HepG2 (cell line): Measurements from ENCODE around the gene SYS1. TPM values are rescaled to one million over a fixed set of nuclear protein-coding genes. Genes with fewer than 3 reads are reported as not detected.
A peak's percentile ranks its signal among the peaks of the same experiment; 100 is the strongest.

Experiments used
- ARID2 ChIP-seq: sonication (generic); formaldehyde crosslinking; IDR thresholded peaks from 2 replicates; pipeline ENCODE4 v1.8.1; 2022; ENCODE audit warnings: mild to moderate bottlenecking, missing genetic modification reagents, borderline replicate concordance
- ATAD3A ChIP-seq: sonication (generic); formaldehyde crosslinking; IDR thresholded peaks from 2 replicates; pipeline ENCODE4 v1.4.0; 2020; ENCODE audit warnings: missing genetic modification reagents
- DR1 ChIP-seq: sonication (generic); formaldehyde crosslinking; IDR thresholded peaks from 2 replicates; pipeline ENCODE4 v1.8.0; 2021; ENCODE audit warnings: mild to moderate bottlenecking, missing genetic modification reagents, inconsistent platforms
- ESRRA ChIP-seq: sonication (generic); formaldehyde crosslinking; IDR thresholded peaks from 2 replicates; pipeline ENCODE4 v1.5.1; 2020; ENCODE audit warnings: mild to moderate bottlenecking, low read depth, missing genetic modification reagents
- HOXA7 ChIP-seq: sonication (generic); formaldehyde crosslinking; IDR thresholded peaks from 2 replicates; pipeline ENCODE4 v1.8.1; 2022; ENCODE audit warnings: mild to moderate bottlenecking, missing genetic modification reagents, moderate library complexity
- MED1 ChIP-seq: sonication (generic); formaldehyde crosslinking; IDR thresholded peaks from 2 replicates; pipeline ENCODE4 v1.4.0; 2020; ENCODE audit warnings: missing genetic modification reagents
- MIER3 ChIP-seq: IDR thresholded peaks from 2 replicates; pipeline ENCODE4 v1.6.1; 2016; ENCODE audit warnings: missing compliant biosample characterization, borderline replicate concordance
- MTF1 ChIP-seq: sonication (generic); formaldehyde crosslinking; IDR thresholded peaks from 2 replicates; pipeline ENCODE4 v1.5.0; 2020; ENCODE audit warnings: missing genetic modification reagents
- NCOA5 ChIP-seq: sonication (generic); formaldehyde crosslinking; IDR thresholded peaks from 2 replicates; pipeline ENCODE4 v1.4.0; 2020; ENCODE audit warnings: missing genetic modification reagents
- PHF20 ChIP-seq: sonication (generic); formaldehyde crosslinking; IDR thresholded peaks from 2 replicates; pipeline ENCODE4 v1.5.0; 2020; ENCODE audit warnings: mild to moderate bottlenecking, missing genetic modification reagents
- PLRG1 ChIP-seq: fragments of 450-650 bp; conservative IDR thresholded peaks from 2 replicates; pipeline ENCODE4 v1.6.1; 2016
- RXRA ChIP-seq: sonication (generic); formaldehyde crosslinking; IDR thresholded peaks from 2 replicates; pipeline ENCODE4 v1.5.1; 2020; ENCODE audit warnings: missing genetic modification reagents
- ZMYM2 ChIP-seq: sonication (generic); formaldehyde crosslinking; IDR thresholded peaks from 2 replicates; pipeline ENCODE4 v1.8.0; 2022; ENCODE audit warnings: mild to moderate bottlenecking, missing genetic modification reagents
- ZNF605 ChIP-seq: sonication (generic); formaldehyde crosslinking; IDR thresholded peaks from 2 replicates; pipeline ENCODE4 v1.8.0; 2022; ENCODE audit warnings: mild to moderate bottlenecking, missing genetic modification reagents
- polyA plus RNA-seq, 8 experiments: library from polyadenylated mRNA; depleted of rRNA in 3 of 8; stranded (reverse) in 7 of 8; unstranded in 1 of 8; fragments of >200 nt; fragmentation: Illumina TruSeq in 4 of 8; extraction: Trizol in 4 of 8; gene quantifications; 2 replicates each; pipeline versions ENCODE4 v1.2.1 to v1.2.3, GENCODE V29; 2011 to 2016; ENCODE audit warnings: low read depth in 4 of 8, missing spikeins in 1 of 8, mixed read lengths in 1 of 8; ENCODE audit not compliant: insufficient read depth in 1 of 8
- total RNA-seq, 5 experiments: library from RNA; depleted of rRNA; stranded (reverse); fragments of >200 nt; fragmentation: Illumina TruSeq; extraction: Trizol; gene quantifications; 2 replicates each; pipeline ENCODE4 v1.2.3, GENCODE V29; 2016; ENCODE audit warnings: low read depth in 1 of 5
- TF ChIP-seq, protein P1 (sequence below): sonication (generic); formaldehyde crosslinking; IDR thresholded peaks from 2 replicates; pipeline ENCODE4 v1.4.0; 2020; ENCODE audit warnings: mild to moderate bottlenecking, missing genetic modification reagents
- TF ChIP-seq, protein P2 (sequence below): sonication (generic); formaldehyde crosslinking; IDR thresholded peaks from 2 replicates; pipeline ENCODE4 v1.4.0; 2020; ENCODE audit warnings: missing genetic modification reagents
- TF ChIP-seq, protein P3 (sequence below): IDR thresholded peaks from 2 replicates; pipeline ENCODE4 v1.6.1; 2016; ENCODE audit warnings: mild to moderate bottlenecking

SYS1 gene
- total and polyA plus RNA-seq, 2 of the 13 experiments (the other 11 are each of a cell fraction or from before 2014, with no cell fraction given), result 38.3 to 65.6 TPM

DNA sequence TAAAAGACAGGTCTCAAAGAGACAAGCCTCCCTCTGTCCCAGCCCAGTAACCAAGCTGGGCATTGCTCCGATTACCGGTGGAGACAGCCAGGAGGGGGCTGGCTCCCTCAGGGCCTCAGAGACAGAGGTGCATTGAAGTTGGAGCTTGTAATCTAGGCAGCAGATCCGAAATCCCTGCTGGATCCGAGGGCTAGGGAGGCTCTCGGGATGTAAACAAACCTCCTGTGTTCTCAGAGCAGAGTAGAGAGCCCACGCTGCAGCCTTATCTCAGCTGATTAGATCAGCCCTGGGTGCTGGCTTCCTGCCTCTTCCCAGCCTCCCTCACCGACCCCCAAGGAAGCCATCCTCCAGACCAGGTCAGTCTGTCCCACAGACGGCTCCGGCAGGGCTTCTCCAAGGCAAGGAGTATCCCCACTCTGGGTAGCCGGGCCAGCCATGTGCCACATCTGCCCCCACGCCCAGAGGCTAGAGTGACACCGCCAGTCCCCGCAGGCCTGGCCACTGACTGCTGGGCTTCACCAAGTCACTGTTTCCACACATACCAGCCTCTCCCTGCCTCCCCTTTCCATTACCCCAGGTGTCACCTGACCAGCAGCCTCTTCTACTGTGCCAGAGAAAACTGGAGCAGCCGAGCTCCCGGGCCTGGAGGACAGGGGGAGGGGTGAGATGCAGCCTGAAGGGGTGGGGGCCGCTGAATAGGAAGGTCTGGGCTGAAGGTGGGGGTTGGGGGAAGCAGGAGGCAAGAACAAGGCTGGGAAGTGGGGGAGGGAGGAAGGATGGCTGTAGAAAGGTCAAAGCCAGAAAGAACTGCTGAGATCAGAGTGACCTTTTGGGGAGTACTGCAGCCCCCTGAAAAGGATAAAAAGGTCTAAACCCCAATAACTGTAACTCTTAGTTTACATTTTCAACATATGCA, 20.8 kb upstream of the SYS1 start (continued):
- TF ChIP-seq, protein P1, sequence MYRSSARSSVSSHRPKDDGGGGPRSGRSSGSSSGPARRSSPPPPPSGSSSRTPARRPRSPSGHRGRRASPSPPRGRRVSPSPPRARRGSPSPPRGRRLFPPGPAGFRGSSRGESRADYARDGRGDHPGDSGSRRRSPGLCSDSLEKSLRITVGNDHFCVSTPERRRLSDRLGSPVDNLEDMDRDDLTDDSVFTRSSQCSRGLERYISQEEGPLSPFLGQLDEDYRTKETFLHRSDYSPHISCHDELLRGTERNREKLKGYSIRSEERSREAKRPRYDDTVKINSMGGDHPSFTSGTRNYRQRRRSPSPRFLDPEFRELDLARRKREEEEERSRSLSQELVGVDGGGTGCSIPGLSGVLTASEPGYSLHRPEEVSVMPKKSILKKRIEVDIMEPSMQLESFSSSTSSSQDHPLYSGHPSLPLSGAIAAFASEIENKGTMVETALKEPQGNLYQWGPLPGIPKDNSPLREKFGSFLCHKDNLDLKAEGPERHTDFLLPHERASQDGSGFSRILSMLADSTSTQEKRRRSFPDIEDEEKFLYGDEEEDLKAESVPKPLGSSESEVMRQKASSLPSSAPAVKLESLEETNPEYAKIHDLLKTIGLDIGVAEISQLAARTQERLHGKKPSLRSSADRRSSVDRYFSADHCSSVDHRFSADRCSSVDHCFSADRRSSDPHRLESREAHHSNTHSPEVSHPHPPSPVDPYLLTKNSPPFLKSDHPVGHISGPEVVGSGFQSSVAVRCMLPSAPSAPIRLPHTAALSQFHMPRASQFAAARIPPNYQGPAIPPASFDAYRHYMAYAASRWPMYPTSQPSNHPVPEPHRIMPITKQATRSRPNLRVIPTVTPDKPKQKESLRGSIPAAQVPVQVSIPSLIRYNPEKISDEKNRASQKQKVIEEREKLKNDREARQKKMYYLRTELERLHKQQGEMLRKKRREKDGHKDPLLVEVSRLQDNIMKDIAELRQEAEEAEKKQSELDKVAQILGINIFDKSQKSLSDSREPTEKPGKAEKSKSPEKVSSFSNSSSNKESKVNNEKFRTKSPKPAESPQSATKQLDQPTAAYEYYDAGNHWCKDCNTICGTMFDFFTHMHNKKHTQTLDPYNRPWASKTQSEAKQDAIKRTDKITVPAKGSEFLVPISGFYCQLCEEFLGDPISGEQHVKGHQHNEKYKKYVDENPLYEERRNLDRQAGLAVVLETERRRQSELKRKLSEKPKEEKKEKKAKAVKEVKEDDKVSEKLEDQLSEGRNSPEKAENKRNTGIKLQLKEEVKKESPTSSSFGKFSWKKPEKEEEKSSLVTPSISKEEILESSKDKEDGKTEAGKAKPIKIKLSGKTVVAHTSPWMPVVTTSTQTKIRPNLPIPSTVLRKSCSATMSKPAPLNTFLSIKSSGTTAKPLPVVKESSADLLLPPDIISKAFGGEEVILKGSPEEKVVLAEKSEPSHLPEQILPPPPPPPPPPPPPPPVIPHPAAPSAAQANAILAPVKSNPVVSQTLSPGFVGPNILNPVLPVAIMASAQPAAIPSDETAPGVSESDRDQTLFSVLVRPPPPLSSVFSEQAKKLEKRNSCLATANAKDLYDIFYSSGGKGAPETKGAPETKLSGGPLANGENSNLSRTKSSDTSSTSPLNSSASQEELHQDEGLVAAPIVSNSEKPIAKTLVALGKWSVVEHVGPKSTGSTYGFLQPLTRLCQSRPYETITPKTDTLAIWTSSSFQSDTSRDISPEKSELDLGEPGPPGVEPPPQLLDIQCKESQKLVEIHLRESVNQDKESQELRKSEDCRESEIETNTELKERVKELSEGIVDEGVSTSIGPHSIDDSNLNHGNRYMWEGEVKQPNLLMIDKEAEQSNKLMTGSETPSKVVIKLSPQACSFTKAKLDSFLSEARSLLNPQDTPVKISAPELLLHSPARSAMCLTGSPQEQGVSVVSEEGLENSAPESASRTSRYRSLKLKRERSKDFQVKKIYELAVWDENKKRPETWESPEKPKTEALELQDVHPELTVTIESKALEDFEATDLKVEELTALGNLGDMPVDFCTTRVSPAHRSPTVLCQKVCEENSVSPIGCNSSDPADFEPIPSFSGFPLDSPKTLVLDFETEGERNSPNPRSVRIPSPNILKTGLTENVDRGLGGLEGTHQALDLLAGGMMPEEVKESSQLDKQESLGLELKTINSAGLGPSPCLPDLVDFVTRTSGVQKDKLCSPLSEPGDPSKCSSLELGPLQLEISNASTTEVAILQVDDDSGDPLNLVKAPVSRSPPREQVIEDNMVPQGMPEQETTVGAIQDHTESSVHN (CRISPR knock-in tag), result no peak
- no peak for TF ChIP-seq ARID2
- no peak for TF ChIP-seq ATAD3A (CRISPR knock-in tag)
- TF ChIP-seq ZNF605 (CRISPR knock-in tag), result peak; percentile 77; the same call in 1 of the 2 replicates
- TF ChIP-seq MTF1 (CRISPR knock-in tag), result no peak
- TF ChIP-seq PHF20 (CRISPR knock-in tag), result no peak
- no peak for TF ChIP-seq HOXA7 (CRISPR knock-in tag)
- TF ChIP-seq MIER3 (CRISPR knock-in tag), result no peak
- no peak for TF ChIP-seq NCOA5
- TF ChIP-seq, protein P2, sequence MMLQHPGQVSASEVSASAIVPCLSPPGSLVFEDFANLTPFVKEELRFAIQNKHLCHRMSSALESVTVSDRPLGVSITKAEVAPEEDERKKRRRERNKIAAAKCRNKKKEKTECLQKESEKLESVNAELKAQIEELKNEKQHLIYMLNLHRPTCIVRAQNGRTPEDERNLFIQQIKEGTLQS, result no peak; the same call in 1 of the 2 replicates
- no peak for TF ChIP-seq DR1
- no peak for TF ChIP-seq PLRG1
- TF ChIP-seq, protein P3, sequence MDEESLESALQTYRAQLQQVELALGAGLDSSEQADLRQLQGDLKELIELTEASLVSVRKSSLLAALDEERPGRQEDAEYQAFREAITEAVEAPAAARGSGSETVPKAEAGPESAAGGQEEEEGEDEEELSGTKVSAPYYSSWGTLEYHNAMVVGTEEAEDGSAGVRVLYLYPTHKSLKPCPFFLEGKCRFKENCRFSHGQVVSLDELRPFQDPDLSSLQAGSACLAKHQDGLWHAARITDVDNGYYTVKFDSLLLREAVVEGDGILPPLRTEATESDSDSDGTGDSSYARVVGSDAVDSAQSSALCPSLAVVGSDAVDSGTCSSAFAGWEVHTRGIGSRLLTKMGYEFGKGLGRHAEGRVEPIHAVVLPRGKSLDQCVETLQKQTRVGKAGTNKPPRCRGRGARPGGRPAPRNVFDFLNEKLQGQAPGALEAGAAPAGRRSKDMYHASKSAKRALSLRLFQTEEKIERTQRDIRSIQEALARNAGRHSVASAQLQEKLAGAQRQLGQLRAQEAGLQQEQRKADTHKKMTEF (CRISPR knock-in tag), result peak; percentile 85
- no peak; the same call in none of the 2 replicates for TF ChIP-seq ESRRA (CRISPR knock-in tag)
- TF ChIP-seq RXRA (CRISPR knock-in tag), result no peak; the same call in 1 of the 2 replicates
- TF ChIP-seq ZMYM2 (CRISPR knock-in tag), result 0 out of 2 replicates have a peak, but pooled peaks have one; percentile 44
- TF ChIP-seq MED1 (CRISPR knock-in tag), result peak; percentile 71
